HCT116 (cell line): ENCODE results near the gene CCDC14. TPM values are rescaled to one million over a fixed set of nuclear protein-coding genes. Genes with fewer than 3 reads are reported as not detected.
"Not testable (repeated sequence)": the region's sequence is repeated elsewhere in the genome, so short reads cannot be mapped to it uniquely, and the experiment has no call there.

Source experiments
- ATAC-seq: fragments of 200-7000 bp; cut with Tn5 transposase; 2 replicates; pipeline ENCODE4 v1.9.1; 2020; ENCODE audit warnings: mild to moderate bottlenecking, moderate library complexity
- BruUV-seq: library from RNA; stranded (reverse); fragments of 400-500 nt; replicated peaks from 2 replicates; lab custom pipeline; 2021; lab: Mats Ljungman, UMichigan
- CTCF ChIA-PET: fragments of 300-600 bp; sonication (Branson Sonifier 250); formaldehyde crosslinking; loops from one replicate; lab custom pipeline; 2021; ENCODE audit warnings: antibody characterized with exemption; lab: Charles Lee
- POLR2A ChIA-PET: fragments of 300-600, 350-600 bp; sonication (Branson Sonifier 250); formaldehyde crosslinking; loops from one replicate; lab custom pipeline; 2021; ENCODE audit warnings: antibody characterized with exemption; lab: Charles Lee
- RAD21 ChIA-PET, 2 experiments: fragments of 300-600 bp; sonication (Branson Sonifier 250); formaldehyde crosslinking; loops; one replicate each; lab custom pipeline; 2023; ENCODE audit warnings: low total read pairs in 2 of 2; ENCODE audit not compliant: uncharacterized antibody in 2 of 2, unreplicated experiment in 2 of 2, low non-redundant PET in 1 of 2; lab: Charles Lee
- DNase-seq: peaks from one replicate; pipeline ENCODE4 v3.0.0-alpha.2; 2010; ENCODE audit warnings: low read depth, low spot score
- H2AFZ ChIP-seq: fragments of 200-600 bp; shearing (Covaris generic), sonication (generic); 2 replicates; pipeline ENCODE4 v1.6.1; 2017; ENCODE audit warnings: low read depth, mixed run types, mixed read lengths, antibody characterized with exemption, low read length; ENCODE audit not compliant: poor library complexity, severe bottlenecking
- H3K27ac ChIP-seq: 2 replicates; pipeline ENCODE4 v1.5.1; 2012; ENCODE audit warnings: low read depth, low read length
- H3K27me3 ChIP-seq: fragments of 200-600 bp; sonication (generic); 2 replicates; pipeline ENCODE4 v1.6.1; 2016; ENCODE audit warnings: mixed run types, low read length, mixed read lengths; ENCODE audit not compliant: insufficient read depth
- H3K36me3 ChIP-seq, 2 experiments: fragments of 200-500 bp in 1 of 2; fragments of 200-600 bp in 1 of 2; sonication (Bioruptor generic) in 1 of 2; sonication (generic) in 1 of 2; 2 replicates each; pipeline versions ENCODE4 v1.5.1 to v1.6.1; 2014 to 2016; ENCODE audit warnings: low read length in 2 of 2, inconsistent platforms in 1 of 2, mixed read lengths in 1 of 2, mixed run types in 1 of 2; ENCODE audit not compliant: insufficient read depth in 2 of 2, control insufficient read depth in 1 of 2
- H3K4me1 ChIP-seq, 2 experiments: fragments of 200-600 bp in 1 of 2; sonication (generic) in 1 of 2; 2 replicates each; pipeline versions ENCODE4 v1.5.1 to v1.6.1; 2012 to 2017; ENCODE audit warnings: low read length in 2 of 2, inconsistent platforms in 1 of 2, mild to moderate bottlenecking in 1 of 2, mixed read lengths in 1 of 2, mixed run types in 1 of 2, moderate library complexity in 1 of 2; ENCODE audit not compliant: insufficient read depth in 2 of 2, control insufficient read depth in 1 of 2
- H3K4me2 ChIP-seq: fragments of 200-600 bp; sonication (generic); 2 replicates; pipeline ENCODE4 v1.6.1; 2017; ENCODE audit warnings: mixed run types, low read length, mixed read lengths
- H3K4me3 ChIP-seq, 2 experiments: fragments of 200-600 bp in 1 of 2; sonication (generic) in 1 of 2; replicated peaks in 1 of 2; 2 replicates each; pipeline ENCODE4 v1.5.1; 2011 to 2016; ENCODE audit warnings: low read length in 2 of 2, control low read depth in 1 of 2, low read depth in 1 of 2, mild to moderate bottlenecking in 1 of 2, mixed read lengths in 1 of 2, mixed run types in 1 of 2
- H3K79me2 ChIP-seq: fragments of 200-600 bp; sonication (generic); 2 replicates; pipeline ENCODE4 v1.6.1; 2017; ENCODE audit warnings: mild to moderate bottlenecking, mixed run types, low read length, moderate library complexity, mixed read lengths; ENCODE audit not compliant: insufficient read depth
- H3K9ac ChIP-seq: fragments of 200-600 bp; sonication (generic); 2 replicates; pipeline ENCODE4 v1.6.1; 2016; ENCODE audit warnings: low read length, mixed read lengths
- H3K9me2 ChIP-seq: fragments of 200-600 bp; sonication (generic), shearing (Covaris generic); 2 replicates; pipeline ENCODE4 v1.6.1; 2017; ENCODE audit warnings: mixed run types, mild to moderate bottlenecking, moderate library complexity; ENCODE audit not compliant: insufficient read depth
- H3K9me3 ChIP-seq, 2 experiments: fragments of 200-500 bp in 1 of 2; fragments of 200-600 bp in 1 of 2; sonication (Bioruptor generic) in 1 of 2; sonication (generic) in 1 of 2; 2 replicates each; pipeline ENCODE4 v1.6.1; 2014 to 2017; ENCODE audit warnings: low read length in 2 of 2, mixed read lengths in 2 of 2, inconsistent platforms in 1 of 2, low read depth in 1 of 2, mild to moderate bottlenecking in 1 of 2, mixed run types in 1 of 2, moderate library complexity in 1 of 2; ENCODE audit not compliant: control insufficient read depth in 1 of 2, insufficient read depth in 1 of 2
- H4K20me1 ChIP-seq: fragments of 200-600 bp; sonication (generic), shearing (Covaris generic); 2 replicates; pipeline ENCODE4 v1.6.1; 2017; ENCODE audit warnings: mixed run types, mild to moderate bottlenecking, moderate library complexity; ENCODE audit not compliant: insufficient read depth
- intact Hi-C: fragments of 100-400 bp; cut with micrococcal nuclease; formaldehyde crosslinking; loops from 2 replicates; pipeline ENCODE4 v1.10.0; 2022
- total RNA-seq: library from RNA; stranded (reverse); gene quantifications from one replicate; pipeline ENCODE4 v1.2.1, GENCODE V29; 2021; ENCODE audit not compliant: unreplicated experiment

The CCDC14 gene
- total RNA-seq, 1 experiment from 2014 or later, result 54.5 TPM

DNA sequence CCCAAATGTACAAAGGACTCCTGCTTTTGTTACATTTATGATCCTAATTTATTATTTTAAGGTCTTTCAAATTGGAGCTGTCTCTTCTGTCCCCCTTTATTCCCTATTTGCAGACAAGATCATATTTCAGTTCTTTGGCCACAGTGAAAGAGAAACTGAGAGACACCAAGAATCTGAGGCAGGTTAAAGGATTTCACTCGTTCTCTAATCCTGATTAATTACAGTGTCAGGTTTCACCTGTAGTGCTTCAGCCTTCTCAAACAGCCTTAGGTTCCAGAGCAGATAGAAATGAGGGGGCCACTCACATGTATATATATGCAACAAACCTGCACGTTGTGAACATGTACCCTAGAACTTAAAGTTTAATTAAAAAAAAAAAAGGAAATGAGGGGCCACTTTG lies 6.2 kb upstream of the CCDC14 start:
- intact Hi-C loops, RAD21 ChIA-PET, ATAC-seq: not testable (repeated sequence)

GRCh38 chr3:123966799-123967198 lies 5.8 kb upstream of the CCDC14 start:
- H4K20me1 ChIP-seq, POLR2A ChIA-PET, CTCF ChIA-PET, H3K27me3 ChIP-seq, H3K4me3 ChIP-seq, RAD21 ChIA-PET, H3K9me3 ChIP-seq, DNase-seq, intact Hi-C loops, H3K9ac ChIP-seq, H2AFZ ChIP-seq, BruUV-seq, H3K9me2 ChIP-seq, H3K79me2 ChIP-seq, H3K4me1 ChIP-seq, H3K27ac ChIP-seq, H3K36me3 ChIP-seq, H3K4me2 ChIP-seq: not testable (repeated sequence)
- ATAC-seq, result peak; percentile 98

More for the DNA sequence above, 6.2 kb upstream of the CCDC14 start:
- BruUV-seq, POLR2A ChIA-PET, H3K9me2 ChIP-seq, H3K4me1 ChIP-seq, H2AFZ ChIP-seq, DNase-seq, H3K79me2 ChIP-seq, H4K20me1 ChIP-seq, CTCF ChIA-PET, H3K9me3 ChIP-seq, H3K4me2 ChIP-seq, H3K36me3 ChIP-seq, H3K27me3 ChIP-seq, H3K27ac ChIP-seq, H3K9ac ChIP-seq, H3K4me3 ChIP-seq: not testable (repeated sequence)

DNA sequence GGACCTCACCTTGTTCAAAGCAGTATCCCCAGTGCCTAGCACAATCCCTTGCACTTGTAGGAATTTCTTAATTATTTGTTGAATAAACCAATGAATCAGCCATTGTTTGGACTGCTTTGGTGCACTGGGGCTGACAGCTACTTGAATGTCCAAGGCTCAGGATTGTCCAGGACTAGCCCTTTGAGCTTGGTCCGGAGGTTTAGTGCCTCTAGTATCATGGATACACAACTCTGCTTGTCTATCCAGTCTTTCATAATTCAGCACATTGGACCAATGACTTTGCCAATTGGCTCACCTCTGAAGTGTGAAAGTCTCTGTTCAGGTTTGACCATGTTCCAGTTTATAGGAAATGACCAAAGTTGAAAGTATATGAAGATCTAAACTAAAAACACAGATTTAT lies 3.8 kb upstream of the CCDC14 start:
- H3K4me3 ChIP-seq, ATAC-seq, H3K9me2 ChIP-seq, H3K9ac ChIP-seq, RAD21 ChIA-PET, H3K27ac ChIP-seq, H3K27me3 ChIP-seq, H3K36me3 ChIP-seq, POLR2A ChIA-PET, H3K9me3 ChIP-seq, H2AFZ ChIP-seq, H4K20me1 ChIP-seq, DNase-seq, intact Hi-C loops, CTCF ChIA-PET, BruUV-seq, H3K4me2 ChIP-seq: not testable (repeated sequence)
- H3K4me1 ChIP-seq, result peaks cover 4 to 11% of the 10 kb centered on the region in 2 experiments; a peak in 3 of 4 replicates
- peaks cover 12% of the 10 kb centered on the region for H3K79me2 ChIP-seq
